Stimulated activated CD4-positive, alpha-beta T cell treated with anti-CD3 and anti-CD28 coated beads, Interleukin-1b, Interleukin-23, amount 100 ng/mL, for 24 hours (primary cell): ENCODE data around the gene CSTF1.
A peak's percentile ranks its signal among the peaks of the same experiment; 100 is the strongest.

Experiments
- DNase-seq, 4 experiments: peaks; one replicate each; pipeline ENCODE4 v3.0.0-alpha.2; 2020; ENCODE audit warnings: low read depth in 4 of 4, low spot score in 1 of 4

CSTF1 gene

DNA sequence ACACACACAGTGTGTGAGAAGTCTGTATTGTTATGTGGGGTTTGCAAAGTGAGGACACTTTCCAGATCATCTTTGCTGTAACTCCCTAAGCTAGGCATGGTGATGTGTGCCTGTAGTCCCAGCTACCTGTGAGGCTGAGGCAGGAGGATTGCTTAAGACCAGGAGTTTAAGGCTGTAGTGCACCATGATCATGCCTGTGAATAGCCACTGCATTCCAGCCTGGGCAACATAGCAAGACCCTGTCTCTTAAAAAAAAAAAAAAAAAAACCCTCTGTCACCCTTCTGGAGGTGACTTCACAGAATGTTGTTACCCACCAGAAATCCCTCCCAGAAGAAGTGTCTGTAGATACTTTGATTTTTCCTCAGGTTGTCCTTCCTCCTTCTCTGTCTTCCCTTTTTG, 34.5 kb downstream of the CSTF1 start:
- no peak for DNase-seq

DNA sequence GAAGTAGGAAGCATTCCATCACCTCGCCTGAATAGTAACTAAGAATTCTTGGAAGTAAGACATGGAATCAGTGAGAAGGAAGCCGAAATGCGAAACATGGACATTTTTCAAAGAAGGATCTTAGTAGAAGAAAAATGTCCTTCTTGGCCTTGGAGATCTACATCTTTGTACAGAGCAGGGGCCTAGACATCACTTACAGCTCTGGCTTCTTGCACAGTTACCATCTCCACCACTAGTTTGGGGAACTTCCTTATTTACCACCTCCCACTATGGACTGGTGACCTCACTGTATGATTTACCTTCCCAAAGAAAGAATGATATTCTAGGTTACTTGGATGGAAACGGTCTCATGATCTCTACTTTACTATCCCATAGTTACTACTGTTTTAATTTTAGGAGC, 35.4 kb downstream of the CSTF1 start:
- no peak for DNase-seq

DNA sequence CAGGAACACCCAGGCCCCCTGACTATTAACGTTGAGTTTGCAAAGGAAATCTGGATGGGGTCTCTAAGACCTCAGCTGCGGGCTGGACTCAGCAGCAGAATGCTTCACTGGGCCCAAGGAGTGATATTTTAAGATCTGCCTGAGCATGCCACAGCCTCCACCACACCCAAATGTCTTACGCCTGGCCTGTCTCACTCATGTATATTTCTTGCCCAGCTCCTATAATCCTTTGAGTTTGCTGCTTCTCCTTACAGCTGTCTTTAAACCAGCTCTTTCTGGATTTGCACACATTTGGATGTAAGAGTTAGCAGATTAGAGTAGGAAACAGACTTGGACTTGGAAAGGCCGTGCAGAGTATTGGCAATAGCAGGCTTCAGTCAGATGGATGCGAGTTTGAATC, 36.0 kb downstream of the CSTF1 start:
- no peak for DNase-seq

DNA sequence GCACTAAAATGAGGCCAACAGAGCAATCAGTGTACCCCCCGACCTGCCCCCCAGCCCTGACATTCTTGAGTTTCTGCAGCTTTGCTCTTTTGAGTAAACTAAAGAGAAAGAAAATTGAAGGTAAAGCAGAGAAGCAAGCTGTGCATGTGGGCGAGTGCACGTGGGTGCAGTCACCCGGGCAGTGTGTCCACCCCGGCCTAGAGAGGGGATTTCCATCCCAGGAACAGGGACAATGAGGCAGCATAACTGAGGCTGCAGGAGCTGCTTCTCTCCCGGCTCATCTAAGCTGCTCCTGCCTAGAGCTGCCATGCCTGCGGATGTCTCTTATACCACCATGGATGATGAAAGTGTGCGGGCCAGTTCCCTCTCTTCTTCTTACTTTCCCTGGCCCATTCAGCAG, 36.4 kb downstream of the CSTF1 start:
- no peak for DNase-seq

DNA sequence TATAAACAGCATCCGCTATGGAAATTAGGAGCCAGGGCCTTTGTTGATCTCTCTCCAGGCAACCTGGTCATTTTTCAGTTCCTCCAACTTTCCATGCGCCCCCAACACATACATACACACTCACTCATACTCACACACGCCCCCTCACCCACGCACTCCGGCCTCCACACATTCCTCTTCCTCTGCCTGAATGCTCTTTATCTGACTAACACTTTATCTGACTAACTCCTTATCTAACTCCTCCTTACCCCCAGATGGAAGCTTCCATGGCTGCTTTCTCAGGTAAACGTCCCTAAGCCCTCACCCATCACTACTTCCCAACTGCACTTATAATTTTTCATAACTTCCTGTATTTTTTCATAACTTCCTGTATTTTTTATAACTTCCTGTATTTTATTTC, 37.1 kb downstream of the CSTF1 start:
- peak in 2 of 4 experiments; percentile 21 to 33 for DNase-seq

DNA sequence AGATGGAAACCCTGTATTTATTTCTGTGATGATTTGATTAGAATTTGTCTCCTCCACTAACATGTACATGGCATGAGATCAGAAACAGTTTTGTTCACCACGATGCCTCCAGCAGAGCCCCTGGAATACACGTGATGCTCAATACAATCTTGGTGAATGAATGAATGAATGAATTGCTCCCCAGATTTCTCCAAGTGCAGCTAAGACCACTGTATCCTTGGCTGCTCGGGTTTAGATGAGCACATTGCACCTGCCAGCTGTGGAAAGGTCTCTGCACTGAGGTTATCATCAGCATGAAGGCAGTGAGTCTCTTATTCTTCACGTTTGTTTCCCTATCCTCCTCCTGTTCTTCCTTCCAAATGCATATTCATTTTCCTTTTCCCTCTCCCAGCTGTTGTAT, 37.5 kb downstream of the CSTF1 start:
- no peak for DNase-seq

DNA sequence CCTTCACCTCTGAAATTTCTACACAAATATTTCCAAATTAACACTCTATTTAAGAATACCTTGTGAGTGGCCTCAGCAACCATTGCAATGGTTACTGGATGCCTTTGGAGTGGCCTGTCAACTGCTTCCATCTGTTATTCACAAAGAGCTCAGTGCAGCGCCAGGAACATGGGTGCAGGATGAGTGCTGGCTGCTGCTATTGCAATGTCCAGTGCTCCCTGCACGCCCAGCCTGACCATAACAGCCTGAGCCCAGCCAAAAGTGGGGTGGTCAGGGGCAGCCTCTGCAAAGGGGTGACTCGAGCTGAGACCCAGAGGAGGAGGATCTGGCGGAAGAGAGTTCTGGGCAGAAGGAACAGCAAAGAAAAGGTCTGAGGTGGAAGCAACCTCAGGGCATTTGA, 38.0 kb downstream of the CSTF1 start:
- DNase-seq, result no peak

DNA sequence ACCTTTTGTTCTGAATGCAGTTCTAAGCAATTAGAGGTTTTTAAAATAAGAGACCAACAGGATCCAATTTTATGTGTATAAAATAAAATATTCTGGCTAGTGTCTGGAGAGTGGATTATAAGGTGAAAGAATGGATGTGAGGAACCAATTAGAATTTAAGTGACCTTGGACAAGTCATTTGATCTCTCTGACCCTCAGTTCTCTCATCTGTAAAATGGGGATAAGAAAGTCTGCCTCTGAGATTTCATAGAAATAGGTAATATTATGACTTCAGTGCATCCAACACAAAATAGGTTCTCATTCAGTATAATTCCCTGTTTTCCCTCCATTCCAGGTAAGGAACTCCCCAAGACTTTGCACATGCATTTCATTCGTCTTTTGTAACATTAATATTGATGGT, 38.5 kb downstream of the CSTF1 start:
- no peak for DNase-seq

DNA sequence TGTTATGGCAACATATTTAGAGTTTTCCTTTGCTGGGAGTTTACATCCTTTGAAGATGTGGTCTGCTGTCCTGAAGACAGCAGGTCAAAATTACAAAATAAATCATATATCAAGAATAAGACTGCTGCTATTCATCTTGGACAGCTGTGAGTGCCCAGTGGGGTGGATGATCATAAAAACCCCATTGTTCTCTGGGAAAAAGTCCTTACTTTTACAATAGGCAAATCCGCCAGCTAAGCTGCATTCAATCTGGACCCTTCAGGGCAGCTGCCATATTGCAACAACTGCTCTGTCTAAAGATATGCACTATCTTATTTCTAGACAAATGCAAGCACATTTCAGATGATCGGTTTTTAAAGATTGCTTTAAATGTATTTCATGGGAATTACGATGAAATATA, 39.0 kb downstream of the CSTF1 start:
- DNase-seq, result no peak

DNA sequence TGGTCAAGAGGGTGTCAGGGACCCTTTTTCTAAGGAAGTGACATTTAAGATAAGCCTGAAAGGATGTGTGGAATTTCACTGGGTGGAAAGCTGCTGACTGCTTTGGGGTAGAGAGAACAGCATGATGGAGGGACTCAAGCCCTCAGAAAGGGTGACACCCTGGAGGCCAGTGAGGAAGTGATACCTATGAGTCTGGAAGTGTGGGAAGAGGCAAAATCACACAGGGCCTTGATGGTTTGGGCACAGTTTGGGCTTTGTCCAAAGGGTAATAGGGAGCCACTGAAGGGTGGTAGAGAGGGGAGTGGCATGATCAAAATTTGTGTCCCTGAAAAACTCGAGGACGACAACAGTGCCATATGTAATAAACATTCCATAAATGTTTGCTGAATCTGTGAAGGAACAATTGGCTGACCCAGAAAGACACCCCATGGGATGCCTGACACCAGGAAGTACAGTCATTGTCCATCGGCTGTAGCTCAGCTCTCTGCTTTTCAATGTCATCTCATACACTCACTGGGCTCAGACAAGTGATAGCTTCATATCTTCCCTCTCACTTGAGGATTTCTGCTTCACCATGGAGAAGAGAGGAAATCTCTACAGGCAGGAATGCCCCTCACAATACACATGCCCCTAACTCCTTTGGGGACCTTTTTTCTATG, 40.9 kb downstream of the CSTF1 start:
- DNase-seq, result no peak

DNA sequence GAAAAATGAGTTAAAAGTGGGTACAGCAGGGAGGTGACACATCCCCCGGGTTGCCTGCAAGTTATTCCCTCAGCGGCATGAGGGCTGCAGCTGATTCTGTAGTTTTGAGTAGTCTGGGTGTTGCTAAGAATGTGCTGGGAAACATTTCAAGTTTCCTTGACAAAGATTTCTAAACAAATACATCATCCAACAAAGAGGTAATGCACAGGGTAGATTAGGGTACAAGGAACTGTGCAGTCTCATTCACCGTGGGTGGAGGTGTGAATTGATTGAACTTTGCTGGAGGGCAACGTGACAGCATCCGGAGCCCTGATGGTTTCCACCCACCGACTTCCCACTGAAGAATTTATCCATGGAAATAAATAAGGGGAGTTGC, 41.4 kb downstream of the CSTF1 start:
- no peak for DNase-seq

DNA sequence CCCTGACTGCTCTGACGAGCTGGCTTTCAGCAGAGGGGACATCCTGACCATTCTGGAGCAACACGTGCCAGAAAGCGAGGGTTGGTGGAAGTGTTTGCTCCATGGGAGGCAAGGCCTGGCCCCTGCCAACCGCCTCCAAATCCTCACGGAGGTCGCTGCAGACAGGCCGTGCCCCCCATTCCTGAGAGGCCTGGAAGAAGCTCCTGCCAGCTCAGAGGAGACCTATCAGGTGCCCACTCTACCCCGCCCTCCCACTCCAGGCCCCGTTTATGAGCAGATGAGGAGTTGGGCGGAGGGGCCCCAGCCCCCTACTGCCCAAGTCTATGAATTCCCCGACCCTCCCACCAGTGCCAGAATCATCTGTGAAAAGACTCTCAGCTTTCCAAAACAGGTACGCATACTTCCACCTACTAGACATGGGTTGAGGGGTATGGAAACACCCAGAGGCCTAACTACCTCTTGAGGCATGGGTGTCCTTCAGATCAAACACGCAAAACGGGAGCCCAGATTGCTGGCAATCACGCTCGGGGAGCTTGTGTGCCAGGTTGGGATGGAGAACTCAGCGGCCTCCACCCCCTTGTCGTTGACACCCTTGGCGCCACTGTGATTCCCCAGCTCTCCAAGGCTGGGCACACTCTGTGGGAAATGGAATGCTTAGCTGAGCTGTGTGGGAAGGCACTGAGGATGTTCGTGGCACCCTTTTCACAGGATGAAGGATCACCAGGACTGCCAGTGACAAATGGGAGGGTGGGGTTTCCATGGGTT, 44.9 kb downstream of the CSTF1 start:
- no peak for DNase-seq

DNA sequence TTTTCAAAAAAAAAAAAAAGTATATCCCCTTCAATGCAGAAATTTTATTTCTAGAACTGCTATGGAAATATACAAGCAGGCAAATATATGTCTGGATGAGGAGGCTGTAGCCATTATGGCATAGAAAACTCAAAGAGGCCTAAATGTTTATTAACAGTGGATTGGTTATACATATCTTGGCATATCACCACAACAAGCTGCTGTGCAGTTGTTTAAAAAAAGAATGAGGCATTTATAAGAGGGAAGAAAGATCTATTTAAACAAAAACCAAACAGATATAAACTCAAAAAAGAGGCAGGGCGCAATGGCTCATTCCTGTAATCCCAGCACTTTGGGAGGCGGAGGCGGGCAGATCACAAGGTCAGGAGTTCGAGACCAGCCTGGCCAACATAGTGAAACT, 45.8 kb downstream of the CSTF1 start:
- DNase-seq, result no peak

DNA sequence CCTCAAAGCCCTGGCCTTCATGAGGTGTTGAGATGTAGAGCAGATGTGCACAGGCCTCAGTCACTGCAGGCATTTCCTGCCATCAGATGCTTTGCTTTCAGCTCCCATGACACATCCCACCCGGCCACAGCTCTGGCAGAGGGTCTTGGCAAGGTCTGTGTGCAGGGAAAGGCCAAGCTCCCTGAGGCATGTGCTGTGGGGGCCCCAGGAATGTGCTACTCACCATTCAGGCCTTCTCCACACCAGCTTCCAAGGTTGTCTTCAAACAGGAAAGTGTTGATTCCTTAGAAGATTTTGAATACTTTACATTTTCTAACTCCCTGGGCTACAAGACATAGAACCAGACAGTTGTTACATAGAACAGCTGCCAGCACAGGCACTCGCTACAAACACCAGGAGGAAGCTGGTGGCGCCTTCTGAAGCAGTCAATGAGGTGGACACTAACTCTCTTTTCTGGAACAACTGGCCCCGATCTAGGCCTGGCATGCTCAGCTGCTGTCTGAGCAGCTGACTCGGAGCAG, 47.4 kb downstream of the CSTF1 start:
- DNase-seq, result no peak

DNA sequence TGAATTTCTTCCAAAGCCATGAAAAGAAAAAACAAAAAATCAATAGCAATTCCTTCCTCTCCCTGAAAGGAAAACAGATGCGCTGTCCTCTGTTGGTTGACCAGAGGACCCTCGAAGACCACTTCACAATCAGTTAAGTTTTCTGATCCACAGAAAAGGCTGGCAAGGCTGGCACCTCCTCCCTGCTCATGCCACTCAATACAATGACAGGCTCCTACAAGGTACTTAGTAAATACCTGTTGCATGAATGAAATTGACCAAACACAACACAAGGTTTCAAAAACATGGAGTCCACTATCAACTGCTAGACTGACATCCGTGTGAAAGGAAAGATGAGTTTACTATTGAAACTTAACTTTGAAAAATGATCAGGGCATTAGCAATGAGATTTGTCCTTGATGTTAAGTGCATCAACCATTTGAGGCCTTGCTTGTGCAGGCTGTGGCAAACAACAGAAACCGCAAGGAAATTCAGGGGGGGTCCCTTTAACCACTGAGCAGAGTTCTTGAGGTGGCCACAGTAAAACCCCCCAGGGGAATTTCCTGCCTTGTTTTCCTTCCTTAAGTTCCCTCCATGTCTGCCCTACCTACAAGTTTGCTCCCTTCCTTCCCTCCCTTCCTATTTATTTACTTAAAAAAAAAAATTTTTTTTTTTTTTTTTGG, 48.0 kb downstream of the CSTF1 start:
- DNase-seq, result peak in 2 of 4 experiments; percentile 25 to 30

DNA sequence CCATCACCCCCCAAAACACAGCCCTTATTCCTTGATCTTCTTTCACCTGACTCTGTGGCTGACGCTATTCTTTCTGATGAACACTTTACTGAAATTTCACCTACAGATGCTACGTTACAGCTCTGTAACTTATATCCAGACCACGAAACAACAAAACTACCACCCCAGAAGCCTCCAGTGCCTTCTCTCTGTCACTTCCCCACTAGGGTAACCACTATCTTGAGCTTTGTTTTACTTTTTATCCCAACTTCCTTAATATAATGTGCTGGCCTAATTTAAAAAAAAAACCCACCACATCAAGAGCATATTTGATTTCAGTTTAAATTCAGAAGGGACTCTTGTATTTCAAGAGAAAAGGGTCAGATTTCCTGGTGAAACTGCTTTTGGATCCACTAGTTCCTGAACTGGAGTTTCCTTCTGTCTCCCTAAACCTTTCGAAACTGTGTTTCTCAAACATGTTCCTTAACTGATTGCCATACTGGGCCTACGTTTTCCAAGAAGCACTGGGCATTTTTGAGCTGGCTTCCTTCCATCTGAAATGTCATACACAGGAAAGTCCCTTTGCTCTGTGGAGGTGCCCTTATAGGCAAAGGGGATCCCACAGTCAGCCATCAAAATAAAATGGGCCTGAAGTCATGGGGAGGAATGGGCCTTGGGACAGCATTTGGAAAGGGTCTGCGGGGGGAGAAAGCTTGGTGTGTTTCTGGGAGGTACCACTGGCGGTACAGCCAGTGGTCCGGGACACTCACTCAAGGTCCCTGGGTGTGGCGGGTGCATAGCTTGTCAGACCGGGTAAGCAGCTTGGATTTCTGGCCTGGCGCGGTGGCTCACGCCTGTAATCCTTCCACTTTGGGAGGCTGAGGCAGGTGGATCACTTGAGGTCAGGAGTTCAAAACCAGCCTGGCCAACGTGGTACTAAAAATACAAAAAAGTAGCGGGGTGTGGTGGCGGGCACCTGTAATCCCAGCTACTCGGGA, 50.2 kb downstream of the CSTF1 start:
- DNase-seq, result no peak

DNA sequence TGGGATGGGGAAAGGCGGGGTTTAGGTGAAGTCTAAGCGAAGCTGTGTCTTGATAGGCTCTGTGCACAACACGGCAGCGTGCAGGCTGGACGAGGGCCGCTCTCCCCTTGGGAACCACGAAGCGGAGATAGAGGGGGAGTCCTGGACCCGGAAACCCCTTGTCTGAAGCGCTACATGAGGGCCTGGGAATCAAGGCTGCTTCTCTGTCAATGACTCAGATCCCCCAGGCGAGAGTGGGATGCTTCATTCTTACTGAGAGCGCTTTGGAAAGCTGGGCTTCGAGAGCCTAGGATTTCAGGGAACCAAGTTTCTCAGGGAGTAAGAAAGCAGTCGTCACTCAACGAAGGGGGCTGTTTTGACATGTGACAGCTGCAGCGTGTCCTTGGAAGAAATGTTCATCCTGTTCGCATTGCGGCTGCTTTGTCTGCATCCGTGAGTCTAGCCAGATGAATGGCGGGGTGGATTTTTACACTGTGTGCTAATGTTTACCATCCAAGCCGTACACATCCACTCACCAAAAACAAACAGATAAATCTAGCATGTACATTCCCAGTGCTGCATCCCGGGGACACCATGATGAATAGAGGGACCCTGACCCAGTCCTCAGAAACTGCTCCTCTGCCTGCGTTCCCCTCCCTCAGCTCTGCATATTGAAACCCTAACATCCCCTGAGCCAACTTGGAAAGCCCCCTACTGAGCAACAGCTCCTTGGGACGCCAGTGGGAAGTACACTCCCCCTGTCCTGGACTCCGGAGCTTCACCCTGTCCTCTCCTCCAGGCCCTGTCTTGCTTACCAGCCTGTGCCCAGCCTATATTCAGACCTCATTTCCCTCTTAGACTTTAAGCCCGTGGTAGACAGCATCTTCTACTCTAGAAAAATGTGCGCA, 51.5 kb downstream of the CSTF1 start:
- DNase-seq, result no peak

DNA sequence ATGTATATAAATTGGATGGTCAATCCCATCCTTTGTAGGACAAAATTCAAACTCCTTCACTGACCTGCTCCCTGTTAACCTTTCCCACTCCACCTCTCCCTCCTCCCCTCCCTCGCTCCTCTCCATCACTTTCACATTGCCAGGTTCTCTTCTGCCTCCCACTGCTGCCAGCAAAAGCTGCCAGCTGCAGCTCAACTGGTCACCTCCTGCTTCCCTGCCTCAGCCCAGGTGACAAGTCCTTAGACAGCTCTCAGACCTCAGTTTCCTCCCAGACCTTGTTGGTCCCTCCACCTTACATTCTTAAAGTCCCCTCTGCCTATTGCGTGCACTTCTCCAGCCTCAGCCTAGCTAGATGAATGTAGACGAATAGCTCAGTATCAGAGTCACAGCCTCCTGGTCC, 52.7 kb downstream of the CSTF1 start:
- DNase-seq, result no peak

DNA sequence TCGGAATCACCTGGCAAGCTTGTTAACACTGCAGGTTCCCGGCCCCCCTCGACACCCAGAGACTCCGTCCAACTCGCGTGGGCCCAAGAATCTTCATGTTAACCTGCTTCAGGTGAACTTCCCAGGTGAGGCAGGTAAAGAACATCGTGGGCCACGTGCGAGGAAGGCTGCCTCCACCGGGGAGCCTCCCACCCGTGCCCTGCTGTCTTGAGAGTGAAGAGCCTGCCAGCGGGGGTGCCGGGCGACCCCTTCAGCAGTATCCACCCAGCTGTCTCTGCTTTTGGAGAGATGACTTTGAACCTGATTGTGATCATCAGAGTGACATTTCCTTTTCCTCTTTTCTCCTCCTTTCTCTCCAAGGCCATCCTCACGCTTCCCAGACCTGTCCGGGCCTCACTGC, 53.1 kb downstream of the CSTF1 start:
- no peak for DNase-seq

DNA sequence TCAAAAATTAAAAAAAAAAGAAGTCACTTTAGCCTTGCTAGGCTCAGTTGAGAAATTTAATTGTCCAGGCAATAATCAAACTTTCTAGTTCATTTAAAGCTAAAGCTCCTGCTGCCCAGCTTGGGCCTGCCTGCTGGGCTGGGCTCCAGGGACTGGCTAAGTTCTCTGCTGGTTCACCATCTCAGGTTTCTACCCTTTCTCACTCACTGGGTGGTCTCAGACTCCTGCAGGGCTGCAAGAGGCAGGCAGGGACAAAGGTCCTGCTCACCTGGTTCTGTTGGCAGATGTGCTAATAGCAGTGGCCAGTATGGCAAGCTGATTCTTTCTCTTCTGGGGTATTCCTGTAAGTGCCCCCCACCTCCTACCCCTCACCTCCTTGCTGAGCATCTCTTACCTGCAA, 54.8 kb downstream of the CSTF1 start:
- no peak for DNase-seq
